ENCODE measurements around the gene ARFGAP2.
"Not testable (repeated sequence)": the region's sequence is repeated elsewhere in the genome, so short reads cannot be mapped to it uniquely, and the experiment has no call there.

GRCh38 chr11:47191137-47191536 lies 14.5 kb upstream of the ARFGAP2 start:
- not testable (repeated sequence) for TF ChIP-seq ZNF792 (tag by site-specific recombination; IDR thresholded peaks at IDR 0.05); ZBTB7A (tag by site-specific recombination; IDR thresholded peaks at IDR 0.05; ENCODE audit: low read depth)

Data from HEK293 (cell line).